PC-9 (cell line): ENCODE measurements around the gene NFIA. TPM values are rescaled to one million over a fixed set of nuclear protein-coding genes. Genes with fewer than 3 reads are reported as not detected.

Source experiments
- BruUV-seq: library from RNA; stranded (reverse); fragments of 400-500 nt; replicated peaks from 2 replicates; lab custom pipeline; 2021; lab: Mats Ljungman, UMichigan
- CTCF ChIA-PET: fragments of 300-600 bp; sonication (Branson Sonifier 250); formaldehyde crosslinking; loops from one replicate; lab custom pipeline; 2022; ENCODE audit warnings: antibody characterized with exemption; lab: Charles Lee
- POLR2A ChIA-PET: fragments of 300-600 bp; sonication (Branson Sonifier 250); formaldehyde crosslinking; loops from one replicate; lab custom pipeline; 2022; ENCODE audit warnings: antibody characterized with exemption; ENCODE audit not compliant: unreplicated experiment; lab: Charles Lee
- DNase-seq, 2 experiments: peaks; one replicate each; pipeline versions ENCODE4 v3.0.0 to v3.0.0-alpha.2; 2015 to 2022; ENCODE audit warnings: mixed read lengths in 1 of 2
- H2AFZ ChIP-seq: fragments of 200-600 bp; sonication (generic); 2 replicates; pipeline ENCODE4 v1.8.1; 2017; ENCODE audit warnings: antibody characterized with exemption
- H3F3A ChIP-seq: fragments of 200-600 bp; sonication (generic); 2 replicates; pipeline ENCODE4 v1.8.1; 2017; ENCODE audit warnings: antibody characterized with exemption, mild to moderate bottlenecking, low read depth; ENCODE audit not compliant: insufficient read depth
- H3K27ac ChIP-seq: fragments of 200-600 bp; sonication (generic); 2 replicates; pipeline ENCODE4 v1.6.1; 2016; ENCODE audit warnings: mixed run types
- H3K27me3 ChIP-seq: fragments of 200-600 bp; sonication (generic); 2 replicates; pipeline ENCODE4 v1.6.1; 2016; ENCODE audit warnings: low read depth, mixed run types; ENCODE audit not compliant: insufficient read depth
- H3K36me3 ChIP-seq: fragments of 200-600 bp; sonication (generic); 2 replicates; pipeline ENCODE4 v1.6.1; 2016; ENCODE audit warnings: low read depth, mixed run types
- H3K4me1 ChIP-seq: fragments of 200-600 bp; sonication (generic); replicated peaks from 2 replicates; pipeline ENCODE4 v1.6.1; 2016; ENCODE audit warnings: mixed run types; ENCODE audit not compliant: insufficient read depth
- H3K4me2 ChIP-seq: fragments of 200-600 bp; sonication (generic); 2 replicates; pipeline ENCODE4 v1.6.1; 2017; ENCODE audit warnings: mixed run types
- H3K4me3 ChIP-seq: fragments of 200-600 bp; sonication (generic); 2 replicates; pipeline ENCODE4 v1.6.1; 2016; ENCODE audit warnings: mixed run types
- H3K79me2 ChIP-seq: fragments of 200-600 bp; sonication (generic); 2 replicates; pipeline ENCODE4 v1.6.1; 2017; ENCODE audit warnings: low read depth, mixed run types
- H3K9me2 ChIP-seq: fragments of 200-600 bp; sonication (generic); 2 replicates; pipeline ENCODE4 v1.8.1; 2017; ENCODE audit warnings: mild to moderate bottlenecking; ENCODE audit not compliant: insufficient read depth
- H3K9me3 ChIP-seq: fragments of 200-600 bp; sonication (generic); 2 replicates; pipeline ENCODE4 v1.8.1; 2016; ENCODE audit warnings: low read depth; ENCODE audit not compliant: insufficient read depth
- H4K20me1 ChIP-seq: fragments of 200-600 bp; sonication (generic); 2 replicates; pipeline ENCODE4 v1.8.1; 2017; ENCODE audit not compliant: insufficient read depth
- CTCF ChIP-seq: fragments of 200-600 bp; sonication (generic); conservative IDR thresholded peaks from 2 replicates; pipeline ENCODE4 v1.6.1; 2017; ENCODE audit warnings: mixed run types, antibody characterized with exemption, mild to moderate bottlenecking, moderate library complexity
- EZH2 ChIP-seq: fragments of 200-600 bp; sonication (generic); IDR thresholded peaks from 2 replicates; pipeline ENCODE4 v1.8.0; 2017; ENCODE audit warnings: antibody characterized with exemption, low read depth
- intact Hi-C: fragments of 100-400 bp; cut with micrococcal nuclease; formaldehyde crosslinking; loops from one replicate; pipeline ENCODE4 v1.10.0; 2022; ENCODE audit not compliant: unreplicated experiment
- total RNA-seq: library from RNA; stranded (reverse); gene quantifications from 2 replicates; pipeline ENCODE4 v1.2.3, GENCODE V29; 2021

The NFIA gene
- total RNA-seq, 1 experiment from 2014 or later = 26.7 TPM

GRCh38 chr1:61202854-61203598 lies 120.7 kb downstream of the NFIA start:
- Histone ChIP-seq H3K27me3 (no peaks in the 10 kb centered on the region), H3K4me2 (no peak overlapping the region), H3K4me3 (no peak overlapping the region), H3K36me3 (no peaks in the 10 kb centered on the region), H4K20me1 (no peaks in the 10 kb centered on the region), H3K9me2 (no peaks in the 10 kb centered on the region; the same call in 1 of the 2 replicates), H3K79me2 (peaks cover 22% of the 10 kb centered on the region), H3K27ac (no peak overlapping the region), H3K9me3 (no peaks in the 10 kb centered on the region), H3K4me1 (no peaks in the 10 kb centered on the region), H2AFZ (no peak overlapping the region), H3F3A (no peaks in the 10 kb centered on the region; the same call in 1 of the 2 replicates)
- ChIA-PET POLR2A (interaction anchor here (0.7 kb wide), 1 partner anchor 143 kb away, joined by 8 read pairs; no protein-coding TSS in a partner anchor), CTCF (no interaction called here)
- no TSS peak for BruUV-seq
- no peak for DNase-seq
- TF ChIP-seq CTCF = no peak
- no peak for TF ChIP-seq EZH2
- intact Hi-C loops = no loop called here

- intact Hi-C loops = no loop called here
- no peaks in the 10 kb centered on the region for H3K4me1 ChIP-seq
- no peaks in the 10 kb centered on the region for H3F3A ChIP-seq
- H3K36me3 ChIP-seq = no peaks in the 10 kb centered on the region
- H3K27me3 ChIP-seq = no peaks in the 10 kb centered on the region
- H3K4me2 ChIP-seq = no peak overlapping the region
- peaks cover 18% of the 10 kb centered on the region for H3K79me2 ChIP-seq
- BruUV-seq = no TSS peak
- no peaks in the 10 kb centered on the region for H4K20me1 ChIP-seq
- TF ChIP-seq CTCF (no peak), EZH2 (no peak)
- ChIA-PET CTCF (no interaction called here), POLR2A (no interaction called here)
- H2AFZ ChIP-seq = no peak overlapping the region
- DNase-seq = no peak
- H3K9me2 ChIP-seq = no peaks in the 10 kb centered on the region; the same call in 1 of the 2 replicates
- no peak overlapping the region for H3K4me3 ChIP-seq
- no peak overlapping the region for H3K27ac ChIP-seq
- no peaks in the 10 kb centered on the region for H3K9me3 ChIP-seq
These were observed 122.2 kb downstream of the NFIA start for GRCh38 chr1:61204528-61204927.

DNA sequence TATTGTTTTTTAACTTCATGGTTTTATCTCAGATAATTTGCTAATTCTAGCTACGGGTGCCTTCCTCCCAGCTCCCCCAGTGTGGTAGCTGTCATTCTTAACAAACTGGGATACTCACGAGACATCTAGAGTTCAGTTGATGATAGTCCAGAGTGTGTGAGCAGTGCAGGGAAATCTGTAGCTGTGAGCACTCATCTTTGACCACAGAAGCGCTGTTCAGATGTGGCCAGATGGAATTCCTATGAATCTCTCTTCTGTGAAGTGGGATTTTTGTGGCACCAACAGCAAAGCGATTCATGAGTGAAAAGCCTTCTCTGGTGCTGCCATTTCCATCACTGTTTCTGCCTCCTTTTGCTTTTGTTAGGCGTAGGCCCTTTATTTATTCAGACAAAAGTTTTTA lies 125.1 kb downstream of the NFIA start:
- ChIA-PET POLR2A (no interaction called here), CTCF (interaction anchor here (0.5 kb wide), 1 partner anchor 105 kb away, joined by 3 read pairs; no protein-coding TSS in a partner anchor)

More for the DNA sequence above, 125.1 kb downstream of the NFIA start:
- no peak overlapping the region for H3K4me2 ChIP-seq
- no peaks in the 10 kb centered on the region; the same call in 1 of the 2 replicates for H3K9me2 ChIP-seq
- H3K4me3 ChIP-seq = no peak overlapping the region
- intact Hi-C loops = no loop called here
- H3K79me2 ChIP-seq = peaks cover 21% of the 10 kb centered on the region; the same call in 1 of the 2 replicates
- no peaks in the 10 kb centered on the region for H3F3A ChIP-seq
- DNase-seq = no peak
- no peaks in the 10 kb centered on the region; the same call in 1 of the 2 replicates for H3K9me3 ChIP-seq
- TF ChIP-seq EZH2 = no peak
- TF ChIP-seq CTCF = no peak
- no TSS peak for BruUV-seq
- H2AFZ ChIP-seq = no peak overlapping the region
- H4K20me1 ChIP-seq = no peaks in the 10 kb centered on the region
- H3K36me3 ChIP-seq = 0 out of 2 replicates have a peak, but pooled peaks cover 3% of the 10 kb centered on the region
- H3K4me1 ChIP-seq = no peaks in the 10 kb centered on the region
- no peaks in the 10 kb centered on the region for H3K27me3 ChIP-seq
- no peak overlapping the region for H3K27ac ChIP-seq
